Activated CD4-positive, alpha-beta T cell treated with anti-CD3 and anti-CD28 coated beads, Interleukin-2, amount 50 U/mL, for 4 hours (primary cell): Measurements from ENCODE around the gene SUCLG2.
"Not testable (repeated sequence)": the region's sequence is repeated elsewhere in the genome, so short reads cannot be mapped to it uniquely, and the experiment has no call there.

ENCODE experiments used
- DNase-seq, 2 experiments: peaks; one replicate each; pipeline ENCODE4 v3.0.0-alpha.2; 2020

The SUCLG2 gene

DNA sequence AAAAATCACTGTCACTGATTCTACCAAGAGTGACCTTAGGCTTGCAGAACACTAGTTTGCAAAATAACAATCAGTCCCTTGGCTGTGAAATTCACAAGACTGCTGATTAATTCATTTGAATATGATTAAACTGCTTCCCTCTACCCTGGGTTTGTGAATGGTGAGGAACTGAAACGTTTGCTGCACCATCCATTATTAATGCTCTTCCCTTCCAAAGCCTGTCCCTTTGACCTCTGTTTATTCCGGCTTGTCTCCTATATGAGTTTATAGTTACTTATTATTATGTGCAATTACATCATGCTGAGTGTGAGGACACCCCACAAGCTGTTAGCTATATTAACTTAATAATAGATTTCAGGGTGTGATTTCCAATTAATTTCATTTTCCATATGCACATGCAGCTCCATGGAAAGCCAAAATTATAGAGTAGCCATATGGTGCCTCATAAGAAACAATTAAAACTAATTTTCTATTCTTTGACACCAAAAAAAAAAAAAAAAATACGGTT, 96.5 kb downstream of the SUCLG2 start:
- DNase-seq: no peak

GRCh38 chr3:67551361-67552016, 102.9 kb downstream of the SUCLG2 start:
- no peak for DNase-seq

DNA sequence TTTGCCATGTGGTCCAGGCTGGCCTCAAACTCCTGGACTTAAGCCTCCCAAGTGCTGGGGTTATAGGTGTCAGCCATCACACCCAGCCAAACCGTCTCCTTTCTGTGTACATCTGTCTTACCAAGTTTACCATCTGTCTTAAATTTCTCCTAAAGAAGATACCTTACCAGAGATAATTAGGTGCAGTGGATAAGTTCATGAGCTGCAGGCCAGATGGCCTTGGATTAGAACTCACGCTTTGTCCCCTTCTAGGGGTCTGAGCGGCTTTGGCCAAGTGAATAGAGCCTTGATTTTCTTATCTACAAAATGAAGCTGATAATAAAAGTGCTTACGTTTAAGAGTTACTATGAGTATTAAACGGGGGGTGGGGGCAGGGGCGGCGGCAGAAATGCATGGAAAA, 103.9 kb downstream of the SUCLG2 start:
- DNase-seq: no peak

- not testable (repeated sequence) for DNase-seq
Measured at GRCh38 chr3:67542502-67543250, 111.7 kb downstream of the SUCLG2 start.

DNA sequence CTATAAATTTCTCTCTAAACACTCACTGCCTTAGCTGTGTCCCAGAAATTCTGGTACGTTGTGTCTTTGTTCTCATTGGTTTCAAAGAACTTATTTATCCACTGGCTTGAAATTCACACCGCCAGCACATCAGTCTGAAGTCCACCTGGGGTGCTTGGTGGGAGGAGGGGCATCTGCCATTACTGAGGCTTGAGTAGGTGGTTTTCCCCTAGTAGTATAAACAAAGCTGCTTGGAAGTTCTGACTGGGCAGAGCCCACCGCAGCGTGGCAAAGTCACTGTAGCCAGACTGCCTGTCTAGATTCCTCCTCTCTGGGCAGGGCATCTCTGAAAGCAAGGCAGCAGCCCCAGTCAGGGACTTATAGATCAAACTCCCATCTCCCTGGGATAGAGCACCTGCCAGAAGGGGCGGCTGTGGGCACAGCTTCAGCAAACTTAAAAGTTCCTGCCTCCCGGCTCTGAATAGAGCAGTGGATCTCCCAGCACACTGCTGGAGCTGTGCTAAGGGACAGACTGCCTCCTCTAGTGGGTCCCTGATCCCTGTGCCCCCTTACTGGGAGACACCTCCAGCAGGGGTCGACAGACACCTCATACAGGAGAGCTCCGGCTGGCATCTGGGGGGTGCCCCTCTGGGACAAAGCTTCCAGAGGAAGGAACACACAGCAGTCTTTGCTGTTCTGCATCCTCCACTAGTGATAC, 114.1 kb downstream of the SUCLG2 start:
- no peak for DNase-seq

GRCh38 chr3:67537203-67537602, 117.2 kb downstream of the SUCLG2 start:
- DNase-seq: not testable (repeated sequence)

DNA sequence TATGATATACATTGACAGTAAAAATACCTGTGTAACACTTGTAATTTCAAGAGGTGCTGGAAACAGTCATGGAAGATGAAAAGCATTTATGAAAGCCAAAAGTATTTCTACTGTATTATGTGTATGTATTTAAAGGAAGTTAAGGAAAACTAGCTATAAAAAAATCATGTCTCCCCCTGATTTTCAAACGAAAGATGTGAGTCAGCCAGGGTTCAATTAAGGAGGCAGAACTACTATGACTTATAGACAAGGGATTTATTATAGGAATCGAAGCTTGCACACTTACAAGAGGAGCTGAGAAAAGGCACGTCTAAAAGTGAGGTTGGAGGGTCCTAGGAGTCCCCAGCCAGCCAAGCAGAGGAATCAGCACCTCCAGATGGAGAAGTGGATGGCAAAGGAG, 119.4 kb downstream of the SUCLG2 start:
- DNase-seq: no peak

DNA sequence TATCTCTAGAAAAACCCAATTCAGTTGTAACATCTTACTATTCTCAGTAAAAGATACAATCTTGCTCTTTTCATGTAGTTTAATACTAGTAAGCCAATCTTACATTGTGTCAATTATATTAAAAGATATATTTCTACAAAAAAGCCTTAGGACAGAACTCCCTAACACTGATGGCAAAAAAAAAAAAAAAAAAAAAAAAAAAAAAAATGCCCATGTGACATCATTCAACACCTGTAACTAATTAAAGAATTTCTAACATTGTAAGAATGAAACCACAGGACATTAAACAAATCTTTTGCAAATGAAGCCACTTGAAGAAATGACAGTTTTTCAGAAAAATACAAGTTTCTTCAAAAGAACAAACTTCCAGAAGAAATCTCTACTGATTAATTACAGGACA, 119.8 kb downstream of the SUCLG2 start:
- no peak for DNase-seq

- no peak for DNase-seq
Measured at GRCh38 chr3:67531181-67532101, 123.0 kb downstream of the SUCLG2 start.

- DNase-seq: no peak
Measured at GRCh38 chr3:67529915-67530314, 124.5 kb downstream of the SUCLG2 start.

DNA sequence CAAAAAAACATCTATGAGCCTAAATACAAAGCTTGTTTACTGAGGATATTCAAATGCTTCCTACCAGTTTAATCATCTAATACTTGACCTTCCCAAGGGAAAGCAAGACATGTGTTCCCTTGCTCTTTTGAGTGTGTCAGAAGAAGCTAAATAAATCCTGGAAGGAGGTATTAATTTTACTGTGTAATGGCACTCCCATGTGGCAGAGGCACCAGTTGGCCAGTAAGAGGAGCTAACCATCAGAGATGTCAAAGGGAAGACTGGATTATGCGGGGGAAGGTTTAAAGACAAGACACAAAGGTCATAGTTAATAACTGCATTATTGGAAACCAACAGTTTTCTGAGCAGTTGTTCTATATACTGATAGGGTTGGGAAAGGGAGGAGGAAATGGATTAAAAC, 125.1 kb downstream of the SUCLG2 start:
- no peak for DNase-seq

DNA sequence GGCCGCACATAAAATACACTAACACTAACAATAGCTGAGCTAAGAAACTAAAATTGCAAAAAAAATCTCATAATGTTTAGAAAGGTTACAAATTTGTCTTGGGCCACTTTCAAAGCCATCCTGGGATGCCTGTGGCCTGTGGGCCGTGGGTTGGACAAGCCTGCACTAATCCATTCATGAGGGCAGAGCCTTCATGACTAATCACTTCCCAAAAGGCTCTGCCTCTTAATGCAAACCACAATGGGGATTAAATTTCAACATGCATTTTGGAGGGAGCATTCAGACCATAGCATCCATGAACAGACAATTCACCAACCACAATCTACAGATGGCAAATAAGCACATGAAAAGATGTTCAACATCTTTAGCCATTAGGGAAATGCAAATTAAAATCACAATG, 128.2 kb downstream of the SUCLG2 start:
- DNase-seq: no peak

DNA sequence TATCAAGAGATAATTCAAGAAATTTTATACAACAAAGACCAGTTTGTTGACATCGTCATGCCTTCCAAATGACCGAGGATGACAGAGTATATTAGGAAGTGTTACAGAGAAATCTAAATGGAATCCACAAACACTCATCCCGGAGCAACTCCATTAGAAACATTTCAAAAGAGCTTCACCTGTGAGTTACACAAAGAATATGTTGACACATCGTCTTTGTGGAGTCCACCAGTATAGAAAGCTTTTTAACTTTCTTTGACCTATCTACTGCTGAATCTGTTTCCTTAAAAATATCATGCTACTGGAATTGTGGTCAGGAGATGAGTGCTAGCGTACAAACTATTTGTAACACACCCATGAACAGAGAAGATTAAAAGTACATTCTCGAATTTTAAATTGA, 130.4 kb downstream of the SUCLG2 start:
- no peak for DNase-seq

GRCh38 chr3:67522081-67522480, 132.3 kb downstream of the SUCLG2 start:
- no peak for DNase-seq

GRCh38 chr3:67521053-67521646, 133.3 kb downstream of the SUCLG2 start:
- no peak for DNase-seq

- no peak for DNase-seq
Measured at GRCh38 chr3:67518236-67518635, 136.2 kb downstream of the SUCLG2 start.

DNA sequence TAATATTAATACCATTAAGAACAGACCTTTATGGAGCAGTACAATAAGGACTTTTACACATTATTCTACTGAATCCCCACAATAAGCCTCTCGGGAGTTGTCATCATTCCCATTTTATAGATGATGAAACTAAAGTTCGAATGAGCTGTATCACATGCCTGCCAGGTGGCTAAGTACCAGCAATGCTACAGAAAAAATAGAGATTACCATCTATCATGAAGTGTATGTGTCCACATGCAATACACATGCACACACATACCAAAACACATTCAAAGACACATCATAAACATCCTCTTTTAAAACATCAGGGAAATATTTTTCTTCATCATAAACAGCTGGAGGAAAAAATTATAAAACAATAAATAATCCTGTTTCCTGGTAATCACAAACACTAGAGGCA, 136.6 kb downstream of the SUCLG2 start:
- DNase-seq: no peak

GRCh38 chr3:67516496-67516895, 137.9 kb downstream of the SUCLG2 start:
- no peak for DNase-seq

- no peak for DNase-seq
Measured at GRCh38 chr3:67515778-67516177, 138.6 kb downstream of the SUCLG2 start.

GRCh38 chr3:67509471-67510075, 144.8 kb downstream of the SUCLG2 start:
- DNase-seq: no peak

GRCh38 chr3:67507584-67507983, 146.8 kb downstream of the SUCLG2 start:
- DNase-seq: no peak

DNA sequence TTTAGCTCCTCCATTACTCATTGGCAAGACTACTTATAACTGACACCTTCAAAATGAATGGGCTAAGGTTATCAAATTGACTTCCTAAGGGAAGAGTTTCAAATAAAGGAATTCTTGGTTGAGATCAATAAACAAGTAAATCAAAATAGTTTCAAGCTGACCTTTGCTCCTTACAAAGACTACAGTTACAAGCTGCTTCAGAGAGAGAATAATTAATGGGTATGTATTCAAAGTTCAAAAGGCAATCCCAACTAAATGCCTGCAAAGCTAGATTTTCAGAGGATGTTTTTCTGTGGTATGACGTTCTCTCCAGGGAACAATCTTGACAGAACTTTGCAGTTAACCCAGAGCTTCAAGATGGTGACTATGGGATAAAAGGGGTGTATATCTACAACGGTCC, 153.7 kb downstream of the SUCLG2 start:
- DNase-seq: no peak
